Measurements from ENCODE around the gene CHML. TPM values are rescaled to one million over a fixed set of nuclear protein-coding genes. Genes with fewer than 3 reads are reported as not detected.

CHML gene
- total RNA-seq, 1 donor = 11.6 TPM

- H3K36me3 ChIP-seq (ENCODE audit: insufficient read depth, low read length) = no peaks in the 10 kb centered on the region
- H3K4me2 ChIP-seq (ENCODE audit: insufficient read depth, low read length) = no peak overlapping the region
- no peak overlapping the region for H3K4me3 ChIP-seq (ENCODE audit: insufficient read depth, low read length)
- H4K20me1 ChIP-seq (ENCODE audit: insufficient read depth, low read length) = no peaks in the 10 kb centered on the region
- no peaks in the 10 kb centered on the region for H3K79me2 ChIP-seq (ENCODE audit: insufficient read depth, low read length)
- no peaks in the 10 kb centered on the region for H3K27me3 ChIP-seq (ENCODE audit: insufficient read depth, low read length)
- H2AFZ ChIP-seq (ENCODE audit: low read length) = no peak overlapping the region
- peaks cover 25% of the 10 kb centered on the region for H3K4me1 ChIP-seq (ENCODE audit: insufficient read depth, low read length)
- TF ChIP-seq CTCF (IDR thresholded peaks at IDR 0.05; ENCODE audit: extremely low read depth, low read depth, low read length) = no peak
- no peak for DNase-seq (ENCODE audit: insufficient read length, low spot score, missing footprints)
- H3K27ac ChIP-seq (ENCODE audit: low read depth, low read length) = no peak overlapping the region
- no peaks in the 10 kb centered on the region for H3K9me3 ChIP-seq (ENCODE audit: low read depth, low read length)
Observed at GRCh38 chr1:241590719-241591118, 49.5 kb downstream of the CHML start.

Other genes starting within 250 kb of the CHML start
- gene FH, start 120.6 kb downstream of the CHML start, total RNA-seq = 95.2 and 97.8 TPM in 2 replicates
- under 0.01 and 0.36 TPM in 2 replicates for gene KMO, start 108.0 kb downstream of the CHML start, total RNA-seq
- gene OPN3, start within 50 bp of the CHML start, total RNA-seq = 4.7 and 5.1 TPM in 2 replicates
- not detected in 2 replicates for gene WDR64, start 11.9 kb upstream of the CHML start, total RNA-seq
- gene EXO1, start 207.8 kb upstream of the CHML start, total RNA-seq = 1.8 and 6.2 TPM in 2 replicates